Measurements from ENCODE around the gene CES2.
"Not testable (repeated sequence)": the region's sequence is repeated elsewhere in the genome, so short reads cannot be mapped to it uniquely, and the experiment has no call there.

The CES2 gene

DNA sequence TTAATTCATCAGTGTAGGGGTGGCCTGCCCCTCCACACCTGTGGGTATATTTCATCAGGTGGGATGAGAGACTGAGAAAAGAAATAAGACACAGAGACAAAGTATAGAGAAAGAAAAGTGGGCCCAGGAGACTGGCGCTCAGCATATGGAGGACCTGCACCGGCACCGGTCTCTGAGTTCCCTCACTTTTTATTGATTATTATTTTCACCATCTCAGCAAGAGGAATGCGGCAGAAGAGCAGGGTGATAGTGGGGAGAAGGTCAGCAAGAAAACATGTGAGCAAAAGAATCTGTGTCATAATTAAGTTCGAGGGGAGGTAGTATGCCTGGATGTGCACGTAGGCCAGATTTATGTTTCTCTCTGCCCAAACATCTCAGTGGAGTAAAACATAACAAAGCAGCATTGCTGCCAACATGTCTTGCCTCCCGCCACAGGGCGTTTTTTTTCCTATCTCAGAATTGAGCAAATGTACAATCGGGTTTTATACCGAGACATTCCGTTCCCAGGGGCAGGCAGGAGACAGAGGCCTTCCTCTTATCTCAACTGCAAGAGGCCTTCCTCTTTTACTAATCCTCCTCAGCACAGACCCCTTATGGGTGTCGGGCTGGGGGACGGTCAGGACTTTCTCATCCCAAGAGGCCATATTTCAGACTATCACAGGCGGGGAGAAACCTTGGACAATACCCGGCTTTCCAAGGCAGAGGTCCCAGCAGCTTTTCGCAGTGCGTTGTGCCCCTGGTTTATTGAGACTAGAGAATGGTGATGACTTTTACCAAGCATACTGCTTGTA lies 20.2 kb downstream of the CES2 start:
- not testable (repeated sequence) for DNase-seq

DNA sequence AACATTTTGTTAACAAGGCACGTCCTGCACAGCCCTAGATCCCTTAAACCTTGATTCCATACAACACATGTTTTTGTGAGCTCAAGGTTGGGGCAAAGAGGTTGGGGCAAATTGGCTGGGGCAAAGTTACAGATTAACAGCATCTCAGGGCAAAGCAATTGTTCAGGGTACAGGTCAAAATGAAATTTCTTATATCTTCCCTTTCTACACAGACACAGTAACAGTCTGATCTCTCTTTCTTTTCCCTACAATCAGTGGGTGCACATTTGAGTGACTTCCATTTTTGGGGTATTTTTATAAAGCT lies 20.8 kb downstream of the CES2 start:
- DNase-seq: not testable (repeated sequence)

DNA sequence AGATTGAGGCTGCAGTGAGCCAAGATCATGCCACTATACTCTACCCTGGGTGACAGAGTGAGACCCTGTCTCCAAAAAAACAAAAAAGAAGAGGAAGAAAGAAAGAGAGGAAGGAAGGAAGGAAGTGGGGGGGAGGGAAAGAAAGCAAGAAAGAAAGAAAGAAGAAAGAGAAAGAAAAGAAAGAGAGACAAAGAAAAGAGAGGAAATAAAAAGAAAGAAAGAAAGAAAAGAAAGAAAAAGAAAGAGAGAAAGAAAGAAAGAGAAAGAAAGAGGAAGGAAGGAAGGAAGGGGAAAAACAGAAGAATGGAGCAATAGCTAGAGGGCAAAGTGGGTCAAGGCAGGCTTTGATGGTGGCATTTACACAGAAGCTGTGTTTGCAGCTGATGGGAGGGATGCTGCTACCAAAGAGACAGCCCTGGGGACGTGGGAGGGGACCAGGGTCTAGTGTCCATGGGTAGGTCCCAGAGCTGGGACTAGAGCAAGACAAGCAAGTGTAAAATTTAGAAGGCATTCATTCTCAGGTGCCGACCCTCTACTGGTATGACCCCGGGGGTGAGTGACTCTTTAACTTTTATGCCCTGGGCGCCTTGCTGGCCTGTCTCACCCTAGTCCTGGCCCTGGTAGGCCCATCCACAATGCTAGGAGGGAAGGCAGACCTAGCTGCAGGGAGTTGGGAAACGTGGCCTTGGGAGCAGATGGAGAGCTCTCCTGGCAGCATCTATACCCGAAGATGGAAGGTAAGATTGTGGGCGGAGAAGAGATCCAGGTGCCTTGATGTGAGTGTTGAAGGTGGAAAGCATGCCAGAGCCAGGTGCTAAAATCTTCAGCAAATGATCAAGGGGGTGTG lies 23.8 kb downstream of the CES2 start:
- no peak for DNase-seq

DNA sequence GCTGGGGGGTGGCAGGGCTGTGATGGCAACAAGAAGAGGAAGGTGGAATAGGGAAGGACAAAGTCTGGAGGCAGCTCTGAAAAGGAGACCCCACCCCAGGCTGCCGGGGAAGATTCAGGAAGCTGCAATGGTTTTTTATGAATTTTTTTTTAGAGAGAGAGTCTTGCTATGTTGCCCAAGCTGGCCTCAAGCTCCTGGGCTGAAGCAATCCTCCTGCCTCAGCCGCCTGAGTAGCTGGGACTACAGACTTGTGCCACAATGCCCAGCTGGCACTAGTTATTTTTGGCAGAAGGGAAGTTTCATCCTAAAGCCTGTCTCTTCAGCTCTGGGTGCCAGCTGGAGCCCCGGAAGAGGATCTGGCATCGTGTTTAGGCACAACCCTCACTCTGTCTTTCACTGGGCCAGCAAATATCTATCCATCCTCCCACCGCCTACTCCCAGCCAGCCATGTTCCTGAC lies 24.4 kb downstream of the CES2 start:
- DNase-seq: no peak

DNA sequence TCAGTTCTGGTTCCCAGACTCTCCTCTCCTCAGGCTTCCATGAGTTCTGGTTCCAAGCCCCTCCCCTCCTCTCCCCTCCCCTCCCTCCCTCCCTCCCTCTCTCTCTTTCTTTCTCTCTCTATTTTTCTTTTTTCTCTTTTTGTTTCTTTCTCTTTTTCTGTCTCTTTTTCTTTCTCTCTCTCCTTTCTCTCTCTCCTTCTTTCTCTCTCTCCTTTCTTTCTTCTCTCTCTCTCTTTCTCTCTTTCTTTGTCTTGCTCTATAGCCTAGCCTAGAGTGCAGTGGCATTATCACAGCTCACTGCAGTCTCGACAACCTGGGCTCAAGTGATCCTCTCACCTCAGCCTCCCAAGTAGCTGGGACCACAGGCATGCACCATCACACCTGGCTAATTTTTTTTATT lies 25.0 kb downstream of the CES2 start:
- no peak for DNase-seq

DNA sequence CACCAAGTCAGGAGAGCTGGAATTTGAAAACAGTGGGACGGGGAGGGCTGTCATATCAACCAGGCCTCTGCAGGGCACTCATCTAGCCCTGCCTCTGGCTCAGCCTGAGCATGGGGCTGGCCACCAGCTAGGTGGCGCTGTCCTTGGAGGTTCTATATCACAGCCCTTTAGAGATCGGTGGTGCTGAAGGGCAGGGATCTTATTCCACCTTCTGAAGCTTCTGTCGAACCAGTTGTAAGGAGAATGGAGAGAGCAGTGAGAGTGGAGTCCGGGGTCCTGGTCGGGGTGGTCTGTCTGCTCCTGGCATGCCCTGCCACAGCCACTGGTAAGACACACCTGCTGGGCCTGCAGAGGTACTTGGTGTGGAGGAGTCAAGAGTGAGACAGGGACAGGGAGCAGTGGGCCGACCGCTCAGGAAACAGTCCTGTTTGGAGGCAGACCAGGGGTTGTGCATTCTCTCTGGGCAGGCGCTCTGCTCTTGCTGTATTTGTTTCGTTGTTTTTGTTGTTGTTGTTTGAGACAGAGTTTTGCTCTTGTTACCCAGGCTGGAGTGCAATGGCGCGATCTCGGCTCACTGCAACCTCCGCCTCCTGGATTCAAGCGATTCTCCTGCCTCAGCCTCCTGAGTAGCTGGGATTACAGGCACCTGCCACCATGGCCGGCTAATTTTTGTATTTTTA lies 25.9 kb downstream of the CES2 start, which contains the start of gene CES3:
CES3 (plus strand) TSS at position 202 of the 680 bp plus-strand sequence; CDS start at position 244, 42 bp downstream.
- peak; percentile 43 for DNase-seq

DNA sequence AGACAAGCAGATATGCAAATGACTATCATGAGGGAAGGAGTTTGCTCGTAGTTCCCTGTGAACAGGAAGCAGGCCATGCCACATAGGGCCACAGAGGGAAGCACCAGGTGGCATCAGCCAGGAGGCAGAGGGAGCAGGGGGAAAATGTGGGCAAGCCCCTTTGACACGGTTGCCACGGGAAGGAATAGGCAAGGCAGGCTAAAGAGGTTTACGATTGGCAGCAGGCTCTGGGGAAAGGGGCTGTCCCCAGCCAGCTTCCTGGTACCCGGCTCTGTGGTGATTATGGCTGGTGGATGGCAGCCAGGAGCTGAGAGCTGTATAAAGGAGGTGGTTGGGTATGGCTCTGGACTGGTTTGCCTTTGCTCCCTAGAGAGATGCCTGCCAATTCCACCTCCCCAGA lies 26.6 kb downstream of the CES2 start:
- DNase-seq: no peak

DNA sequence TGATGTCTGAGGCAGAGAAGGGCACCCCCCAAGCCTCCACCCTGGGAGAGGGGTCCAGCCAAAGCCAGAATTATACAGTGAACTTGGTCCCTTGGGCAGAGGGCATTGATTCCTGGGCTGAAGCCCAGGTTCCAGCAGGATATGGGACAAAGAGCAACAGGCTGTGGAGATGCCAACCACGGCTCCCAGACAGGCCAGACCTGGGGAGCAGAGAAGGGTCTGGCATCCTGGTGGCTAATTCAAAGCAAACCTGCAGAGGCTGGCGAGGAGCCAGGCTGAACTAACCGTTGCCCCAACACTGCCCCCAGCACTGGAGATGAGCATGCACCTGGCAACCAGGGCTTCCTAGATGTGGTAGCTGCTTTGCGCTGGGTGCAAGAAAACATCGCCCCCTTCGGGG lies 28.7 kb downstream of the CES2 start:
- DNase-seq: no peak

DNA sequence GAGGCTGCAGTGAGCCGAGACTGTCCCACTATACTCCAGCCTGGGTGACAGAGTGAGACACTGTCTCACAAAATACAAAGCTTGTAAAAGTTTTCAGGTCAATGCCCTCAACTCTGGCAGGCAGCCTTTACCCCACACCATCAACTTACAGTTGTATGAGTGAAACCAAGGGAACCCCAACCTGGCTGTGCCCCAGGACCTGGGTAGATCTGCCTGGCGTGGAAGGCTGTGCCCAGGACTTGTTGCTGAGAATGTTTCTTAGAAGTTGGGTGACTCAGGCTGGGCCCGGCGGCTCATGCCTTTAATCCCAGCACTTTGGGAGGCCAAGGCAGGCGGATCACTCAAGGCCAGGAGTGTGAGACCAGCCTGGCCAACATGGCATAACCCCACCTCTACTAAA lies 33.5 kb downstream of the CES2 start:
- no peak for DNase-seq

DNA sequence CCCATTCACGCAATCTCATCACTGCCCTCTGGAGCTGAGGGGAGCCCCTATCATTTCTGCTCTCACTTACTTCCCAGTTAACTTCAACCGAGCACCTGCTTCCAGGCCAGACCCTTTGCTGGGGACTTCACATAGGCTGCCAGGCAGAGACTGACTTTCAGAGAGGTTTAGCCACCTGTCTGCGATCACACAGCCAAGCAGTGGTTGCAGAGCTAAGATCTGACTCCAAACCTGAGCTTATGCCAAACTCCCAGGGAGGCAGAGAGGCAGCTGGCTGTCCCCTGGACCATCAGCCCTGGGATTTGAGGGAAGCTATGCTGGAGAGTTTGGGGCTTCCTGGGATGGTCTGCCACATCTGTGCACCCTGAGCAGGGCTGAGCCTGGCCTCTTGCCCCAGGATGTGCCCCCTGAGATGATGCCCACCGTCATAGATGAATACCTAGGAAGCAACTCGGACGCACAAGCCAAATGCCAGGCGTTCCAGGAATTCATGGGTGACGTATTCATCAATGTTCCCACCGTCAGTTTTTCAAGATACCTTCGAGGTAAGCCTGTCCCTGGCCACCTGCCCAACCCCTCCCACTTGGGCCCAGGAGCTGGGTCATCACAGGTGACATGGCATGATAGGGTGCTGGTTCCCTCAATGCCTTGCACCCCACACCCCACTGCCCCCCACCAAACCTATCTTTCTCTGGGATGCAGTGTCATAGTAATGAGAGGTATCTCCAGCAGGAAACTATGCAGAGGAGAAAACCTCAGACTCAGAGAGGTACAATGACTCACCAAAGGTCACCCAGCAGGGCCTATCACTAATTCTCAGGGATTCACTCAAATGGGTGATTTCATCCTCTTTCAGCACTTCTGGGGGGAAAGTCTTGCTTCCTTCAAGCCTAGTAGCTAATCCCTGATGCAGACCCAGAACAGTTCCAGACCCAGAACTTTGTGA lies 35.7 kb downstream of the CES2 start:
- DNase-seq: peak; percentile 95

DNA sequence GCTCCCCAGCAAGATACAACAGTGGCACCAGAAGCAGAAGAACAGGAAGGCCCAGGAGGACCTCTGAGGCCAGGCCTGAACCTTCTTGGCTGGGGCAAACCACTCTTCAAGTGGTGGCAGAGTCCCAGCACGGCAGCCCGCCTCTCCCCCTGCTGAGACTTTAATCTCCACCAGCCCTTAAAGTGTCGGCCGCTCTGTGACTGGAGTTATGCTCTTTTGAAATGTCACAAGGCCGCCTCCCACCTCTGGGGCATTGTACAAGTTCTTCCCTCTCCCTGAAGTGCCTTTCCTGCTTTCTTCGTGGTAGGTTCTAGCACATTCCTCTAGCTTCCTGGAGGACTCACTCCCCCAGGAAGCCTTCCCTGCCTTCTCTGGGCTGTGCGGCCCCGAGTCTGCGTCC lies 37.7 kb downstream of the CES2 start:
- no peak for DNase-seq

DNA sequence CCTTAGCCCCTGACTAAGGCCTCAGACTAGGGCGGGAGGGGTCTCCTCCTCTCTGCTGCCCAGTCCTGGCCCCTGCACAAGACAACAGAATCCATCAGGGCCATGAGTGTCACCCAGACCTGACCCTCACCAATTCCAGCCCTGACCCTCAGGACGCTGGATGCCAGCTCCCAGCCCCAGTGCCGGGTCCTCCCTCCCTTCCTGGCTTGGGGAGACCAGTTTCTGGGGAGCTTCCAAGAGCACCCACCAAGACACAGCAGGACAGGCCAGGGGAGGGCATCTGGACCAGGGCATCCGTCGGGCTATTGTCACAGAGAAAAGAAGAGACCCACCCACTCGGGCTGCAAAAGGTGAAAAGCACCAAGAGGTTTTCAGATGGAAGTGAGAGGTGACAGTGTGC lies 38.4 kb downstream of the CES2 start:
- DNase-seq: no peak

DNA sequence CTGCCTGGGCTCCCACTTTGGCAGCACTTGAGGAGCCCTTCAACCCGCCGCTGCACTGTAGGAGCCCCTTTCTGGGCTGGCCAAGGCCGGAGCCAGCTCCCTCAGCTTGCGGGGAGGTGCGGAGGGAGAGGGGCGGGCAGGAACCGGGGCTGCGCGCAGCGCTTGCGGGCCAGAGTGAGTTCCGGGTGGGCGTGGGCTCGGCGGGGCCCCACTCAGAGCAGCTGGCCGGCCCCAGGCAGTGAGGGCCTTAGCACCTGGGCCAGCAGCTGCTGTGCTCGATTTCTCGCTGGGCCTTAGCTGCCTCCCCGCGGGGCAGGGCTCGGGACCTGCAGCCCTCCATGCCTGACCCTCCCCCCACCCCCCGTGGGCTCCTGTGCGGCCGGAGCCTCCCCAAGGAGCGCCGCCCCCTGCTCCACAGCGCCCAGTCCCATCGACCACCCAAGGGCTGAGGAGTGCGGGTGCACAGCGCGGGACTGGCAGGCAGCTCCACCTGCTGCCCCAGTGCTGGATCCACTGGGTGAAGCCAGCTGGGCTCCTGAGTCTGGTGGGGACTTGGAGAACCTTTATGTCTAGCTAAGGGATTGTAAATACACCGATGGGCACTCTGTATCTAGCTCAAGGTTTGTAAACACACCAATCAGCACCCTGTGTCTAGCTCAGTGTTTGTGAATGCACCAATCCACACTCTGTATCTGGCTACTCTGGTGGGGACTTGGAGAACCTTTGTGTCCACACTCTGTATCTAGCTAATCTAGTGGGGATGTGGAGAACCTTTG lies 39.0 kb downstream of the CES2 start:
- DNase-seq: not testable (repeated sequence)

DNA sequence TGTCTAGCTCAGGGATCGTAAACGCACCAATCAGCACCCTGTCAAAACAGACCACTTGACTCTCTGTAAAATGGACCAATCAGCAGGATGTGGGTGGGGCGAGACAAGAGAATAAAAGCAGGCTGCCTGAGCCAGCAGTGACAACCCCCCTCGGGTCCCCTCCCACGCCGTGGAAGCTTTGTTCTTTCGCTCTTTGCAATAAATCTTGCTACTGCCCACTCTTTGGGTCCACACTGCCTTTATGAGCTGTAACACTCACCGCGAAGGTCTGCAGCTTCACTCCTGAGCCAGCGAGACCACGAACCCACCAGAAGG lies 39.6 kb downstream of the CES2 start:
- not testable (repeated sequence) for DNase-seq

DNA sequence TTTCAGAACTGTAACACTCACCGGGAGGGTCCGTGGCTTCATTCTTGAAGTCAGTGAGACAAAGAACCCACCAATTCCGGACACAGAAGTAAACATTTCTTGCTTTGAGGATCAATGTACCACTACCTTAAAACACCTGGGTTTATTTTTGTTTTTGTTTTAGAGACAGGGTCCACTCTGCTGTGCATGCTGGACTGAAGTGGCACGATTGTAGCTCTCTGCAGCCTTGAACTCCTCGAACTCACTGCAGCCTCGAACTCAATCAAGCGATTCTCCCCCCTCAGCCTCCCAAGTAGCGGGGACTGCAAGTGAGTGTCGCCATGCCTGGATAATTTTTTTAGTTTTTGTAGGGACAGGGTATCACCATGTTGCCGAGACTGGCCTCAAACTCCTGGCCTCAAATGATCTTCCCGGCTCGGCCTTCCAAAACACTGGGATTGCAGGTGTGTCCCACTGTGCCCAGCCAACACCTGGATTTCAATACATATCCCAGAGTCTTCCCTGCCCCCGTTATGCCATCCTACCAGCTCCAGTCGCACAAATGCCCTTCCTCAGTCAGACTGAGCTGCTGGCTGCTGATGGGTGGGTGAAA lies 40.1 kb downstream of the CES2 start:
- no peak for DNase-seq

DNA sequence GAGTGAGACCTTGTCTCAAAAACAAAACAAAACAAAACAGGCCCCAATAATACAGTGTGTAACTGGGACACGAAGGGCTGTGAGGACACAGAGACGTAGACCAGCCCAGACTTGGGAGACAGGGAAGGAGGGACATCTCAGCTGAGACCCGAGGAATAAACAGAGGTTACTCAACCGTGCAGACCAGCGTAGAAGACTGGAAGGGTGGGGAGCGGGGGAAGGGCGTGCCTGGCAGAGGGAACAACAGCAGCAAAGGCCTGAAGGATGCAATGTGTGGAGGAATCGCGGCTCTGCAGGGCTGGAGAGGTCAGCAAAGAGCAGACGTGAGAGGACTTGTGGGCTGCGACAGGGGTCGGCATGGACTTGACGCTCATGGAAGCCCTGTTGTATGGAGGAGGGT lies 41.4 kb downstream of the CES2 start:
- DNase-seq: no peak

DNA sequence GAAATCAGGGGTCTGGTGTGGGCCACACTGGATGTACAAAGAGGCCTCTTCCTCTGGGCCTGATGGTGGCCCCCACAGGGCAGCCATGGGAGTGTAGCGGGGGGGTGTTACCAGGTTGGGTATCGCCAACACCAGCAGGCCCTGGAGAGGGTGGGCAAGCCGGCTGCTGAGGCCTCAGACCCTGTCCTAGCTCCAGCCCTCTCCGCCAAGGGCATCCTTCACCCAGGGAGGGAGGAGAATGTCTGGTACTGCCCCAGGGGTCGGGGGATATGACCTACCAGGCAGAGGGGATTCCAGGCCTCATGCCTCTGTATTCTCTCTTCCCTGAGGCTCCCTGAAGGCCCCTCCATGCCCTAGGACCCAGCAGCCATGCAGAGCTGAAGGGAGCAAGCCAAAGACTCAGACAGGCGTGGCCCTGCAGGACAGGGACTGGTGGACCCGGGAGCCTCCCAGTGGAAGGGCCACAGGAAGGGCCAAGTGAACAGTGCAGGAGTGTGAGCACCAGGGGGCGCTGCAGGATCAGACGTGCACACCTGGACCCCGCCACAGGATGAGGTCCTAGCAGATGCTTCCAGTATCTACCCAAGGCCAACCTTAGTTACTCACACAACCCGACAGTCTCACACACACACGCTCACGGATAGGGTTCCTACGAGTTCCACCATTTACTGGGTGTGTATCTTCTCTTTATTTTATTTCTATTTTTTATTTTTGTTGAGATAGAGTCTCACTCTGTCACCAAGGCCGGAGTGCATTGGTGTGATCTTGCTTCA lies 42.2 kb downstream of the CES2 start:
- peak; percentile 75 for DNase-seq

DNA sequence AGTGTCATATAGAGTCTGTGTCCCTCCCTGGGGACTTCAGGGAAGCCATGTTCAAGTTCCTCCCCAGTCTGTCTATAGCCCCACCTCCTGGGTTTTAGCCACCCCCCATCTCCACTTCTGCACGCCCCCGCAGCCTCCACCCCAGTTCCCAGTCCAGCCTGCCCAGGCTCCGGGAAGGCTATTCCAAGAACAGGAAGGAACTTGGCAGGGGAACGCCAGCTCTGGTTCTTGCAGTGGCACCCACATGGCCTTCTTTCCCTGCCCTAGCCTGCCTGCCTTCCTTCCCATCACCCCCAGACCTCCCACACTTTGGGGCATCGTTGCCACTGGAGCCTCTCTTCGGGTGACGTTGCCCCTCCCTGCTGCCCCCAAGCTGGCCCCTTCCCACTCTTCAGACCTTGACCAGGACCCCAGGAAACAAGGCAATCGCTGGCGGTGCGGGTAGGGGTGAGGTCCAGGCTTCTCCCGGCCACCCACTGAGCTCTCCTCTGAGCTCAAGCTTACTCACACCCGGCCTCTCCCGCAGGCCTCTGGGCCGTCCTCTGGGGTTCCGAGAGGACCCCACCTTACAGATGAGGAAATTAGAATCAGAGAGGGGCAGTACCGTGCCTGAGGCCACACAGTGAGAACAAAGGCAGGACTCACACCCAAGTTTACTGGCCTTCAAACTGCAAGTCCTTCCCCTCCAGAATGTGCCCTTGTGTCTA lies 43.8 kb downstream of the CES2 start:
- no peak for DNase-seq

DNA sequence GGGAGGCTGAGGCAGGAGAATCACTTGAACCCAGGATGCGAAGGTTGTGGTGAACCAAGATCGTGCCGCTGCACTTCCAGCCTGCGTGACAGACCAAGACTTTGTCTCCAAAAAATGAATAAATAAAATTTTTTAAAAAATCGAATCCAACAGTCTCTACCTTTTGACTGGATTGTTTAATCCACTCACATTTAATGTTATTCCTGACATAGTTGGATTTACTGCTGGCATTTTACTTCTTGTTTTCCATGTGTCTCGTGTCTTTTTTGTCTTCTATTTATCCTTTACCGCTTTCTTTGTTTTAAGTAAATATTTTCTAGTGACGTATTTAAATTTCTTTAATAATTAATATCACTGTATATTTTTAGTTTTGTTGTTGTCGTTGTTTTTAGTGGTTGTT lies 47.7 kb downstream of the CES2 start:
- no peak for DNase-seq

DNA sequence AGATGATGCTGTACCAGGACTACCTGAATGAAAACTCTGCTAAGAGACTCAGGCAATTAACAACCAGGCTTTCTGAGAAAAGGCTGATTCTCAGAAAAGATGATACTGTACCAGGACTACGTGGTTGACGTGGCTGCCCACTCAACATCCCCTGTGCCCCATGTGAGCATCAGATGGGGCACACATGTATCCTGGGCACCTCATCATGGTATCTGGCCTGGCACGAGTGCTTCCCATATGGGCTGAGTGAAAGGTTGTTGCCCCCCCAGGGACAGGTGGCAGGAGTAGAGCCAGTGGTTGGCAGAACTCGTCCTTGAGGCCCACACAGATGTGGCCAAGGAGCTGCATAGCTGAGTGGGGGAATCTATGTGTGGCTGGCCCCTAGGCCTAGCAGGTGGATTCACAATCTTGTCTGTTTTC lies 49.6 kb downstream of the CES2 start:
- no peak for DNase-seq
